CD4-positive, alpha-beta T cell treated with Interleukin-6 at 100 ng/mL for 8 hours (primary cell): ENCODE measurements around the gene PRAMEF5.
A peak's percentile ranks its signal among the peaks of the same experiment; 100 is the strongest.
"Not testable (repeated sequence)": the region's sequence is repeated elsewhere in the genome, so short reads cannot be mapped to it uniquely, and the experiment has no call there.

Experiments
- DNase-seq: peaks from one replicate; pipeline ENCODE4 v3.0.0-alpha.2; 2020; ENCODE audit warnings: mixed read lengths, low spot score

Gene PRAMEF5

GRCh38 chr1:13253898-13254297, at the start of gene PRAMEF5:
Gene PRAMEF5 (plus strand): TSS chr1:13254198. CDS start chr1:13259269, 5,071 bp downstream.
- not testable (repeated sequence) for DNase-seq

- DNase-seq, result not testable (repeated sequence)
Measured at GRCh38 chr1:13208712-13209111, 45.3 kb upstream of the PRAMEF5 start.

GRCh38 chr1:13216619-13217018, 37.4 kb upstream of the PRAMEF5 start:
- DNase-seq, result not testable (repeated sequence)

GRCh38 chr1:13219203-13219602, 34.8 kb upstream of the PRAMEF5 start:
- not testable (repeated sequence) for DNase-seq

GRCh38 chr1:13222788-13223187, 31.2 kb upstream of the PRAMEF5 start:
- DNase-seq, result not testable (repeated sequence)

- no peak for DNase-seq
Measured at GRCh38 chr1:13224480-13225060, 29.4 kb upstream of the PRAMEF5 start.

- not testable (repeated sequence) for DNase-seq
Measured at GRCh38 chr1:13225675-13226204, 28.3 kb upstream of the PRAMEF5 start, which contains the start of gene PRAMEF18. Gene PRAMEF18 (minus strand): TSS chr1:13226154. CDS start chr1:13226106, 48 bp downstream.

GRCh38 chr1:13227271-13228055, 26.5 kb upstream of the PRAMEF5 start:
- DNase-seq, result not testable (repeated sequence)

- peak; percentile 29 for DNase-seq
Measured at GRCh38 chr1:13228343-13228781, 25.6 kb upstream of the PRAMEF5 start.

- DNase-seq, result not testable (repeated sequence)
Measured at GRCh38 chr1:13230096-13230495, 23.9 kb upstream of the PRAMEF5 start.

- DNase-seq, result not testable (repeated sequence)
Measured at GRCh38 chr1:13230601-13231000, 23.4 kb upstream of the PRAMEF5 start.

GRCh38 chr1:13231061-13231750, 22.8 kb upstream of the PRAMEF5 start:
- DNase-seq, result not testable (repeated sequence)

GRCh38 chr1:13232056-13232455, 21.9 kb upstream of the PRAMEF5 start:
- not testable (repeated sequence) for DNase-seq

GRCh38 chr1:13234057-13234456, 19.9 kb upstream of the PRAMEF5 start:
- not testable (repeated sequence) for DNase-seq

GRCh38 chr1:13237572-13237971, 16.4 kb upstream of the PRAMEF5 start:
- DNase-seq, result not testable (repeated sequence)

- DNase-seq, result not testable (repeated sequence)
Measured at GRCh38 chr1:13239633-13240032, 14.4 kb upstream of the PRAMEF5 start.

GRCh38 chr1:13243536-13244263, 10.3 kb upstream of the PRAMEF5 start:
- DNase-seq, result not testable (repeated sequence)

GRCh38 chr1:13245841-13246553, 8.0 kb upstream of the PRAMEF5 start:
- not testable (repeated sequence) for DNase-seq

GRCh38 chr1:13246554-13246871, 7.5 kb upstream of the PRAMEF5 start:
- not testable (repeated sequence) for DNase-seq

GRCh38 chr1:13247122-13247521, 6.9 kb upstream of the PRAMEF5 start:
- DNase-seq, result not testable (repeated sequence)

- DNase-seq, result not testable (repeated sequence)
Measured at GRCh38 chr1:13265124-13265523, 11.1 kb downstream of the PRAMEF5 start.
